ENCODE results near the gene CAMK1G. TPM values are rescaled to one million over a fixed set of nuclear protein-coding genes. Genes with fewer than 3 reads are reported as not detected.

Gene CAMK1G
- total and polyA plus RNA-seq, 2 donors (not counting 3 experiments of a cell fraction or from before 2014, with no cell fraction given): not detected

DNA sequence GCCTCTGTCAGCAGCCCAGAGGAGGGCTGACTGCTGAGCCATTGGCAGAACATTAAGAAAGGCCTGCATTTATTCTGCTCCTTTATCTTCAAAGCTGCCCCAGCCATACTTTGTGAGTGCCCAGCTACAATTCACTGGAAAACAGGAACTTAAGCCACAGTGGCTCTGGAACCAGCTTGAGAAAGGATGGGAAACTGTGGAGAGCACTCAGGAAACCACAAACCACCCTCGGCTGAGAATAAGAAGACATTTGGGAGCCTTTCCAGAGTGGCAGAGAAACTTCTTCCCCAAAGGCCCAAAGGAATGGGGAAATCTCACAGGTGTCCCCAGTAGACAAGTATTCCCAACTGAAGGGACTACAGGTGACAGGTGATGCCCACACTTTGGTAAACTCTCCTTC, 66.9 kb downstream of the CAMK1G start:
- Histone ChIP-seq H3K4me1 (ENCODE audit: control insufficient read depth, extremely low read depth, insufficient read depth, low read length) (peaks cover 27% of the 10 kb centered on the region), H3K36me3 (ENCODE audit: control insufficient read depth in 2 of 2, extremely low read depth in 1 of 2, insufficient read depth in 2 of 2, low read length in 2 of 2) (no peaks in the 10 kb centered on the region), H3K9ac (replicated peaks; ENCODE audit: extremely low read depth, insufficient read depth, low read length) (no peak overlapping the region), H3K9me3 (replicated peaks; ENCODE audit: control insufficient read depth, insufficient read depth, low read length) (no peaks in the 10 kb centered on the region), H3K79me2 (ENCODE audit: control insufficient read depth, insufficient read depth, low read length) (no peaks in the 10 kb centered on the region), H3K27ac (ENCODE audit: insufficient read depth, low read depth, low read length) (peak overlapping the region; percentile 60), H3K4me3 (replicated peaks in 1 of 3; ENCODE audit: insufficient read depth in 1 of 3, low read depth in 1 of 3, low read length in 3 of 3) (no peak overlapping the region), H3K9me1 (replicated peaks; ENCODE audit: control insufficient read depth, extremely low read depth, insufficient read depth, low read length) (no peaks in the 10 kb centered on the region), H3K4me2 (ENCODE audit: insufficient read depth, low read length) (peak overlapping the region; percentile 10), H4K20me1 (replicated peaks; ENCODE audit: control insufficient read depth, extremely low read depth, insufficient read depth, low read length) (no peaks in the 10 kb centered on the region), H2AFZ (ENCODE audit: low read depth, low read length) (no peak overlapping the region), H3K27me3 (ENCODE audit: control insufficient read depth in 2 of 2, insufficient read depth in 2 of 2, low read length in 2 of 2) (no peaks in the 10 kb centered on the region)
- intact Hi-C loops (cut with micrococcal nuclease): loop anchor here (2.0 kb wide), 1 partner anchor 96 kb away; no protein-coding TSS in a partner anchor
- ChIA-PET CTCF (interaction anchor here (1.2 to 2.0 kb wide), 5 partner anchors 11 to 85 kb away, joined by 3 to 15 read pairs (median 4); no protein-coding TSS in a partner anchor), POLR2A (no interaction called here)
- FAIRE-seq (peak; percentile 75), DNase-seq (ENCODE audit: low read depth, low spot score) (no peak)
- TF ChIP-seq GATA2 (IDR thresholded peaks at IDR 0.05; ENCODE audit: insufficient read depth, insufficient read length, low read depth, low read length): no peak
- no peak for TF ChIP-seq POLR2A (IDR thresholded peaks at IDR 0.05; ENCODE audit: low read depth, low read length)
- TF ChIP-seq, protein P1, sequence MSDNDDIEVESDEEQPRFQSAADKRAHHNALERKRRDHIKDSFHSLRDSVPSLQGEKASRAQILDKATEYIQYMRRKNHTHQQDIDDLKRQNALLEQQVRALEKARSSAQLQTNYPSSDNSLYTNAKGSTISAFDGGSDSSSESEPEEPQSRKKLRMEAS (IDR thresholded peaks at IDR 0.05; ENCODE audit: insufficient read depth, insufficient read length): no peak
- no peak for TF ChIP-seq POLR2AphosphoS5 (IDR thresholded peaks at IDR 0.05; ENCODE audit: insufficient read depth, low read depth, low read length)
- TF ChIP-seq FOS (IDR thresholded peaks at IDR 0.05; ENCODE audit: borderline replicate concordance, insufficient read depth, low read length): no peak
- TF ChIP-seq JUN (IDR thresholded peaks at IDR 0.05; ENCODE audit: borderline replicate concordance, insufficient read depth, insufficient read length, low read depth): no peak
- TF ChIP-seq, protein P2, sequence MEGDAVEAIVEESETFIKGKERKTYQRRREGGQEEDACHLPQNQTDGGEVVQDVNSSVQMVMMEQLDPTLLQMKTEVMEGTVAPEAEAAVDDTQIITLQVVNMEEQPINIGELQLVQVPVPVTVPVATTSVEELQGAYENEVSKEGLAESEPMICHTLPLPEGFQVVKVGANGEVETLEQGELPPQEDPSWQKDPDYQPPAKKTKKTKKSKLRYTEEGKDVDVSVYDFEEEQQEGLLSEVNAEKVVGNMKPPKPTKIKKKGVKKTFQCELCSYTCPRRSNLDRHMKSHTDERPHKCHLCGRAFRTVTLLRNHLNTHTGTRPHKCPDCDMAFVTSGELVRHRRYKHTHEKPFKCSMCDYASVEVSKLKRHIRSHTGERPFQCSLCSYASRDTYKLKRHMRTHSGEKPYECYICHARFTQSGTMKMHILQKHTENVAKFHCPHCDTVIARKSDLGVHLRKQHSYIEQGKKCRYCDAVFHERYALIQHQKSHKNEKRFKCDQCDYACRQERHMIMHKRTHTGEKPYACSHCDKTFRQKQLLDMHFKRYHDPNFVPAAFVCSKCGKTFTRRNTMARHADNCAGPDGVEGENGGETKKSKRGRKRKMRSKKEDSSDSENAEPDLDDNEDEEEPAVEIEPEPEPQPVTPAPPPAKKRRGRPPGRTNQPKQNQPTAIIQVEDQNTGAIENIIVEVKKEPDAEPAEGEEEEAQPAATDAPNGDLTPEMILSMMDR (IDR thresholded peaks at IDR 0.05; ENCODE audit: extremely low read depth in 1 of 2, insufficient read depth in 1 of 2, low read depth in 1 of 2, low read length in 2 of 2): no peak
- TF ChIP-seq EZH2 (IDR thresholded peaks at IDR 0.05; ENCODE audit: borderline replicate concordance, low read depth, low read length, severe bottlenecking): no peak
- dilution Hi-C loops (cut with MboI; ENCODE audit: extremely low pct_ligation_motif_present, low sequenced_read_pairs): no loop called here
- BruUV-seq (replicated peaks): no TSS peak

Measured in endothelial cell of umbilical vein (primary cell).